HL-60/S4 treated with retinoic acid at 250 ng/mL for 4 days and 3 days (cell line): ENCODE data around the gene MORN1.
"Not testable (repeated sequence)": the region's sequence is repeated elsewhere in the genome, so short reads cannot be mapped to it uniquely, and the experiment has no call there.

Experiments used
- in situ Hi-C: fragments of 300-500 bp; cut with MboI; formaldehyde crosslinking; loops from 2 replicates; pipeline ENCODE4 v1.7.0; 2022; ENCODE audit warnings: low sequenced_read_pairs

The MORN1 gene

GRCh38 chr1:2391041-2391930 lies at the start of gene MORN1, which contains the start of gene RER1:
MORN1 (minus strand) TSS chr1:2391554; CDS start chr1:2391533, 21 bp downstream.
RER1 (plus strand) TSS chr1:2391841; CDS start chr1:2395791, 3,950 bp downstream.
- in situ Hi-C loops, result no loop called here

DNA sequence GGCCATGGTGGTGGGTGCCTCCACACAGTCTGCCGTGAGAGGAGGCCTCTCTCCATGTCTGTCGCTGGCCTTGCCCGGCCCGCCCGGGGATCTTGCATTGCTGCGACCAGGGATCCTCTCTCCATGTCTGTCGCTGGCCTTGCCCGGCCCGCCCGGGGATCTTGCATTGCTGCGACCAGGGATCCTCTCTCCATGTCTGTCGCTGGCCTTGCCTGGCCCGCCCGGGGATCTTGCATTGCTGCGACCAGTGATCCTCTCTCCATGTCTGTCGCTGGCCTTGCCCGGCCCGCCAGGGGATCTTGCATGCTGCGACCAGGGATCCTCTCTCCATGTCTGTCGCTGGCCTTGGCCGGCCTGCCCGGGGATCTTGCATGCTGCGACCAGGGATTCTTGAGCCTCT lies 49.0 kb upstream of the MORN1 start:
- in situ Hi-C loops, result not testable (repeated sequence)

- in situ Hi-C loops, result no loop called here
Observed at GRCh38 chr1:2439369-2439768, 48.0 kb upstream of the MORN1 start.

DNA sequence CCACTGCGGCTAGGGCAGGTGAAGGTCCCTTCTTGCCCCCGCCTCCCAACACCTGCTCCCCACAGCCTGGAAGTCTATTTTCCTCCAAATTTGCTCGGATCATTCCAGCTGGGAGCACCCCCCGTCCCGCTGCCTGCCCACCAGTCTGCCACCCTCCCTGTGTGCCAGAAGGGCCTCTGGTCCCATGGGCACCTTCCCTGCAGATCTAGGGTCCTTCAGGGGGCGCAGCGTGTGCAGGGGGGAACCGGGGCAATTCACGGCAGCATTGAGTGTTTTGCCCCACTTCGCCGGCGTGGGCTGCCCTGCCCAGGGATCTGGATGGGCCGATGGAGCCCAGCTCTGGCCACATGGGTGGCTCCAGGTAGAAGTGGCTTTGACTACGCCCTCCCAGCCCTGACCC lies 47.3 kb upstream of the MORN1 start:
- in situ Hi-C loops, result no loop called here

DNA sequence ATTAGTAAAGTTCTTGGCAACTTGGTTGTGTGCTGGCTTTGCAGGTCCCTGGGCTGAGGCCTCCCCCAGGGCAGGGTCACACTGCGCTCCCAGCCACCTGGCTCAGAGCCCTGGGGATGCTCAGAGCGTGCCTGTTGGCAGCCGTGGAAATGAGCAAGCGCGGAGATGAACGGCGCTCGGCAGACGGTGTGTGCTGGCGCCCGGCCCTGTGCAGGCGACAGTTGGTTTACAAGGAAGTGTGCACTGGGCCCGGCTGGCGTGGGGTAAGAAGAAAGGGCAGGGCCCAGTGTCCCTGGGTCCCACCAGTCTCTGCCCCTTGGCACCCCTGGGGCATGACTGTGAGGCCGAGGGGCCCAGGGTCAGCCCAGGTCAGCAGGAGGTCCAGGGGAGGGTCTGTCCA lies 46.7 kb upstream of the MORN1 start:
- in situ Hi-C loops, result no loop called here

DNA sequence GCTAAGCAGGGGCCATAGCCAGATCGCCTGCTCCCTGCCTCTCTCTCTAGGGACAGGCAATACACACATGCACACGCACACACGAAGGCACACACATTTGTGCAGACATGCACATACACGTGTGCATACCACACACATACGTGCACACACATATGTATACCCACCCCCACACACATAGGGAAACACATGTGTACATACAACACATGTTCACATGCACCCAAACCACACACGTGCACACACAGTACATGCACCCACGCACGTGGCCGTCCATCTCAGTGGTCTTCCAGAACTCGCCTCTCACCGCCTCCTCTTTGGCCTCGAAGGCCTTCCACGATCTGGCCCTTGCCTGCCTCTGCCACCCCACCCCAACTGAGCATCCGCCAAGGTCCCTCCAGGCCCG lies 46.3 kb upstream of the MORN1 start:
- in situ Hi-C loops, result no loop called here

- in situ Hi-C loops, result no loop called here
Observed at GRCh38 chr1:2436876-2437275, 45.5 kb upstream of the MORN1 start.

DNA sequence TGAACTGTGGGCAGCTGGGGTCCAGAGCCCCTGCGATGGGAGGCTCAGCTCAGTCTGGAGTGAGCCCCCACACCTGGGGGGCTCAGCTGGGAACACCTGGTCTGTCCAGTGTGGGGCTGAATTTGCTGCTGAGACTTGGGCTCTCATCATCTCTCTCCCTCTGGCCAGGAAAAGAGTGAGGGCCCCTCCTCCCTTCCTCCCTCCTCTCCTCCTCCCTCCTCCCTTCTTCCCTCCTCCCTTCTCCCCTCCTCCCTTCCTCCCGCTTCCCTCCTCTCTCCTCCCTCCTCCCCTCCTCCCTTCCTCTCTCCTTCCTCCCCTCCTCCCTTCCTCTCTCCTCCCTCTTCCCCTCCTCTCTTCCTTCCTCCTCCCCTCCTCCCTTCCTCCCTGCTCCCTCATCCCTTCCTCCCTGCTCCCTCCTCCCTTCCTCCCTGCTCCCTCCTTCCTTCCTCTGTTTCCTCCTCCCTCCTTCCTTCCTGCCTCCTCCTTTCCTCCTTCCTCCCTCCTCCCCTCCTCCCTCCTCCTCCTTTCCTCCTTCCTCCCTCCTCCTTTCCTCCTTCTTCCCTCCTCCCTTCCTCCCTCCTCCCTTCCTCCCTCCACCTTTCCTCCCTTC lies 44.5 kb upstream of the MORN1 start:
- in situ Hi-C loops, result no loop called here

GRCh38 chr1:2435091-2435490 lies 43.7 kb upstream of the MORN1 start:
- in situ Hi-C loops, result no loop called here

- in situ Hi-C loops, result no loop called here
Observed at GRCh38 chr1:2433936-2434655, 42.7 kb upstream of the MORN1 start.

- in situ Hi-C loops, result no loop called here
Observed at GRCh38 chr1:2433196-2433595, 41.8 kb upstream of the MORN1 start.

DNA sequence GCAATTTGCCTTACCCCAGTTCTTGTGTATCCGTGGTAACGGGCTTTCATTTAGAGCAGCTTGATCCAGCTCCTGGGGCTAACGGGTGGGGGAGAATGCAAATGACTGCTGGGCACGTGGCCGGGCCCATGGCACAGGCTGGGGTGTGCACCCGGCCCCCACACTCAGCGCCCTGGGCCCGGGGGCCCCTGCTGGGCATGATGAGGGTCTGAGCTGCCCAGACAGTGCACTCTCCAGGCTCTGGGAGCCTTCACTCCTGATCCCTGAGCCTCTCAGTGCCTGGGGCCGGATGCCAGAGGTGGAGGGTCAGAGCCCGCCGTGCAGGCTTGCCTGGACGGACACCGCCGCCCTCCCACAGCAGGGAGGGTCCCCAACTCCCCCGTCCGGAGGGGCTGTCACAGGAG lies 41.1 kb upstream of the MORN1 start:
- in situ Hi-C loops, result no loop called here

- in situ Hi-C loops, result no loop called here
Observed at GRCh38 chr1:2431518-2431917, 40.2 kb upstream of the MORN1 start.

- in situ Hi-C loops, result no loop called here
Observed at GRCh38 chr1:2431103-2431502, 39.7 kb upstream of the MORN1 start.

GRCh38 chr1:2430592-2430973 lies 39.2 kb upstream of the MORN1 start:
- in situ Hi-C loops, result no loop called here

GRCh38 chr1:2429780-2430591 lies 38.6 kb upstream of the MORN1 start:
- in situ Hi-C loops, result no loop called here

- in situ Hi-C loops, result no loop called here
Observed at GRCh38 chr1:2428490-2428889, 37.1 kb upstream of the MORN1 start.

GRCh38 chr1:2427976-2428375 lies 36.6 kb upstream of the MORN1 start:
- in situ Hi-C loops, result no loop called here

GRCh38 chr1:2427051-2427450 lies 35.7 kb upstream of the MORN1 start:
- in situ Hi-C loops, result no loop called here

GRCh38 chr1:2426540-2426939 lies 35.2 kb upstream of the MORN1 start:
- in situ Hi-C loops, result no loop called here

DNA sequence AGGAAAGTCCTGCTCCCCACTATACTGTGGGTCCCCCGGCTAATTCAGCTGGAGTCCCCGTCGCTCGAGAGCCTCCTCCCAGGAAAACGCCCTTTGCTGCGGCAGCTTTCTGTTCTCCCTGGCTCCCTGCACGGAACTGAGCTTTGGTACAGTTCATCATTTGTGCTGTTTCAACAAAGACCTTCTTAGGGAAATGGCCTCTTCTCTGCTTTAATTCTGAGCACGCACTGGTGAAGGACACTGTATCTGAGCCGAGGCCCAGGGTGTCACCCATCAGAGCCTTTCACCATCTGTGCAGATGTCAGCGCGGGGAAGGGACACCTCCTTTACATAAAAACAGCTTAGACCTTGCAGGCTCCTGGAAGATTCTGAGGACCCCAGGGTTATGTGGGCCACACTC lies 34.5 kb upstream of the MORN1 start:
- in situ Hi-C loops, result no loop called here
